Thyroid gland (tissue), 4 donors: ENCODE results near the gene NKX2-4. TPM values are rescaled to one million over a fixed set of nuclear protein-coding genes. Genes with fewer than 3 reads are reported as not detected.
"Not testable (repeated sequence)": the region's sequence is repeated elsewhere in the genome, so short reads cannot be mapped to it uniquely, and the experiment has no call there.

Experiments
- DNase-seq, 2 donors: peaks; one replicate each; pipeline ENCODE4 v3.0.0-alpha.2; 2019
- H3K27ac ChIP-seq, 3 donors: fragments of 200-600 bp; sonication (generic); 1 replicate in 2 of 3; 2 replicates in 1 of 3; pipeline ENCODE4 v1.5.1; 2016 to 2019; ENCODE audit warnings: mild to moderate bottlenecking in 1 of 3, moderate library complexity in 1 of 3
- H3K27me3 ChIP-seq: fragments of 200-600 bp; sonication (generic); one replicate; pipeline ENCODE4 v1.5.1; 2019
- H3K36me3 ChIP-seq, 2 donors: fragments of 200-600 bp; sonication (generic); one replicate each; pipeline ENCODE4 v1.5.1; 2016 to 2019
- H3K4me1 ChIP-seq, 2 donors: fragments of 200-600 bp; sonication (generic); one replicate each; pipeline ENCODE4 v1.5.1; 2017 to 2019
- H3K4me3 ChIP-seq, 3 donors: fragments of 200-600 bp; sonication (generic); replicated peaks in 1 of 3; 1 replicate in 2 of 3; 2 replicates in 1 of 3; pipeline ENCODE4 v1.5.1; 2016; ENCODE audit warnings: mild to moderate bottlenecking in 1 of 3
- H3K9me3 ChIP-seq: fragments of 200-600 bp; sonication (generic); one replicate; pipeline ENCODE4 v1.5.1; 2017
- CTCF ChIP-seq, 6 experiments: fragments of 200-600 bp in 3 of 6; fragments of 450-650 bp in 3 of 6; sonication (generic) in 3 of 6; IDR thresholded peaks; one replicate each; pipeline ENCODE4 v1.5.1; 2016 to 2019; ENCODE audit warnings: antibody characterized with exemption in 6 of 6, mild to moderate bottlenecking in 2 of 6, inconsistent platforms in 1 of 6, moderate library complexity in 1 of 6
- POLR2A ChIP-seq, 2 donors: fragments of 450-650 bp; IDR thresholded peaks; one replicate each; pipeline ENCODE4 v1.6.1; 2017; ENCODE audit warnings: antibody characterized with exemption in 2 of 2, mild to moderate bottlenecking in 2 of 2, moderate library complexity in 1 of 2
- WGBS, 2 donors: methylation state at CpG; one replicate each; pipeline ENCODE4 v1.1.5; 2017; 5-methylcytosine and 5-hydroxymethylcytosine counted together
- intact Hi-C: fragments of 100-400 bp; cut with DNase I; formaldehyde crosslinking; loops from one replicate; pipeline ENCODE4 v1.15.1; 2023
- total RNA-seq, 4 donors: library from RNA; depleted of rRNA; stranded (reverse); fragments of >200 nt; gene quantifications; one replicate each; pipeline ENCODE4 v1.2.3, GENCODE V29; 2016

NKX2-4 gene
- total RNA-seq, 4 donors from 2014 or later, result 0.11 TPM; not detected in 3

GRCh38 chr20:21421601-21422236 lies 24.4 kb upstream of the NKX2-4 start:
- intact Hi-C loops, result no loop called here
- H3K4me1 ChIP-seq, result no peaks in the 10 kb centered on the region
- H3K4me3 ChIP-seq, result no peak overlapping the region
- no peak for DNase-seq
- H3K9me3 ChIP-seq, result no peaks in the 10 kb centered on the region
- no peak overlapping the region for H3K27ac ChIP-seq
- 93% methylated on average over 4 of the region's 4 CpGs for WGBS, 2 donors
- H3K36me3 ChIP-seq, result no peaks in the 10 kb centered on the region
- TF ChIP-seq CTCF (IDR thresholded peaks at IDR 0.05), result no peak
- TF ChIP-seq POLR2A (IDR thresholded peaks at IDR 0.05), result no peak
- no peaks in the 10 kb centered on the region for H3K27me3 ChIP-seq

DNA sequence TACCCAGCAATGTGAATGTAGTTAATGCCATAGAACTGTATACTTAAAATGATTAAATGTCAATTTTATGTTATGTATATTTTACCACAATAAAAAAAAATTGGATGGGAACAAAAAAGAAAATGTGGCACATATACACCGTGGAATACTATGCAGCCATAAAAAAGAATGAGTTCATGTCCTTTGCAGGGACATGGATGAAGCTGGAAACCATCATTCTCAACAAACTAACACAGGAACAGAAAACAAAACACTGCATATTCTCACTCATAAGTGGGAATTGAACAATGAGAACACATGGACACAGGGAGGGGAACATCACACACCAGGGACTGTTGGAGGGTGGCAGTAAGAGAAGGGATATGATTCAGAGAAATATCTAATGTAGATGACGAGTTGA lies 21.8 kb upstream of the NKX2-4 start:
- intact Hi-C loops, H3K36me3 ChIP-seq, H3K4me1 ChIP-seq, H3K27ac ChIP-seq, H3K27me3 ChIP-seq, H3K9me3 ChIP-seq, DNase-seq, H3K4me3 ChIP-seq: not testable (repeated sequence)
- WGBS, 2 donors, result 76 to 83% methylated on average over 2 of the region's 2 CpGs

DNA sequence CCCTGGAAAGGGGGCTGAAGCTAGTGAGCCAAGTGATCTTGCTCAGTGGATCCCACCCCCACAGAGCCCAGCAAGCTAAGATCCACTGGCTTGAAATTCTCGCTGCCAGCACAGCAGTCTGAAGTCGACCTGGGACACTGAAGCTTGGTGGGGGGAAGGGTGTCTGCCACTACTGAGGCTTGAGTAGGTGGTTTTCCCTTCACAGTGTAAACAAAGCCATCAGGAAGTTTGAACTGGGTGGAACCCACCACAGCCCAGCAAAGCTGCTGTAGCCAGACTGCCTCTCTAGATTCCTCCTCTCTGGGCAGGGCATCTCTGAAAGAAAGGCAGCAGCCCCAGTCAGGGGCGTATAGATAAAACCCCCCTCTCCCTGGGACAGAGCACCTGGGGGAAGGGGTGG lies 16.7 kb upstream of the NKX2-4 start:
- H3K27ac ChIP-seq, H3K4me3 ChIP-seq, intact Hi-C loops, H3K4me1 ChIP-seq, H3K9me3 ChIP-seq, H3K27me3 ChIP-seq, H3K36me3 ChIP-seq, DNase-seq: not testable (repeated sequence)
- 23 to 25% methylated on average over 2 to 3 of the region's 3 CpGs for WGBS, 2 donors

DNA sequence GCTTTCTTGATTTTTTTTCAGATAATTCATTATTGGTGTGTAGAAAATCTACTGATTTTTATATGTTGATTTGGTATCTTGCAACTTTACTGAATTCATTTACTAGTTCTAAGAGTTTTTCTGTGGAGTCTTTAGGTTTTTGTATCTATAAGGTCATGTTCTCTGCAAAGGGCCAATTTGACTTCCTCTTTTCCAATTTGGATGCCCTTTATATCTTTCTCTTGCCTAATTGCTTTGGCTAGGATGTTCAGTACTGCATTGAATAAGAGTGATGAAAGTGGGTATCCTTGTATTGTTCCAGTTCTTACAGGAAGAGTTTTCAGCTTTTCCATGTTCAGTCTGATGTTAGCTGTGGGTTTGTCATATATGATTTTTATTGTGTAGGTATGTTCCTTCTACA lies 14.4 kb upstream of the NKX2-4 start:
- TF ChIP-seq POLR2A (IDR thresholded peaks at IDR 0.05) (no peak), CTCF (IDR thresholded peaks at IDR 0.05) (no peak)
- Histone ChIP-seq H3K4me1 (no peaks in the 10 kb centered on the region), H3K36me3 (no peaks in the 10 kb centered on the region), H3K4me3 (no peak overlapping the region), H3K27ac (no peak overlapping the region), H3K27me3 (no peaks in the 10 kb centered on the region), H3K9me3 (no peaks in the 10 kb centered on the region)
- intact Hi-C loops, result no loop called here
- no peak for DNase-seq

- no peak overlapping the region for H3K27ac ChIP-seq
- 24 to 34% methylated on average over 5 of the region's 5 CpGs for WGBS, 2 donors
- no peak overlapping the region for H3K4me3 ChIP-seq
- H3K36me3 ChIP-seq, result no peaks in the 10 kb centered on the region
- H3K9me3 ChIP-seq, result no peaks in the 10 kb centered on the region
- intact Hi-C loops, result loop anchor here (10.0 kb wide), 1 partner anchor 274 kb away; the partner anchor contains the start of gene KIZ
- peaks cover 0 to 19% of the 10 kb centered on the region in 2 donors for H3K4me1 ChIP-seq
- peaks cover 45% of the 10 kb centered on the region for H3K27me3 ChIP-seq
- DNase-seq, result no peak
- no peak for TF ChIP-seq POLR2A (IDR thresholded peaks at IDR 0.05)
- TF ChIP-seq CTCF (IDR thresholded peaks at IDR 0.05), result no peak
Measured at GRCh38 chr20:21399005-21399475, 1.7 kb upstream of the NKX2-4 start.

- H3K4me1 ChIP-seq, result peaks cover 0 to 19% of the 10 kb centered on the region in 2 donors
- intact Hi-C loops, result loop anchor here (10.0 kb wide), 1 partner anchor 274 kb away; the partner anchor contains the start of gene KIZ
- no peaks in the 10 kb centered on the region for H3K9me3 ChIP-seq
- no peak overlapping the region for H3K4me3 ChIP-seq
- H3K27ac ChIP-seq, result no peak overlapping the region
- no peaks in the 10 kb centered on the region for H3K36me3 ChIP-seq
- peaks cover 52% of the 10 kb centered on the region for H3K27me3 ChIP-seq
- DNase-seq, result no peak
- 21 to 24% methylated on average over 10 of the region's 10 CpGs for WGBS, 2 donors
- TF ChIP-seq CTCF (IDR thresholded peaks at IDR 0.05) (no peak), POLR2A (IDR thresholded peaks at IDR 0.05) (no peak)
Measured at GRCh38 chr20:21398109-21399004, 1.0 kb upstream of the NKX2-4 start.
